CD4-positive, alpha-beta T cell treated with Interleukin-15 for 1 hour (primary cell): ENCODE results near the gene ARL2BP.
A peak's percentile ranks its signal among the peaks of the same experiment; 100 is the strongest.

Experiments used
- DNase-seq: peaks from one replicate; pipeline ENCODE4 v3.0.0-alpha.2; 2020

The ARL2BP gene

DNA sequence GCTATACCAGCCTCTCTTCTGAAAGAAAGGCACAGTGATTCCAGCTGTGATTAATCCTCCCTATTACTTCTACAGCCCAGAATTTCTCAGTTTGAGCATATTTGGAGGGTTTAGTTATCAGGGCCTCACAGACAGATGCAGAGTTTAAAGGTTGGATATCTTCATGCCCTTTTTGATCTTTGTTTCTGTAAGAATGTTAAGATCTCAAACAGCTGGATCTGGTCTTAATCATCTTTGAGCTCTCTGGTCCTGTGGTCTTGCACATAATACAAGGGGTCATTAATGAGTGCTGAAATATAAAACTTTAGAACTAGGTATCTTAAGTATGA is 9.1 kb upstream of the ARL2BP start:
- DNase-seq, result no peak

DNA sequence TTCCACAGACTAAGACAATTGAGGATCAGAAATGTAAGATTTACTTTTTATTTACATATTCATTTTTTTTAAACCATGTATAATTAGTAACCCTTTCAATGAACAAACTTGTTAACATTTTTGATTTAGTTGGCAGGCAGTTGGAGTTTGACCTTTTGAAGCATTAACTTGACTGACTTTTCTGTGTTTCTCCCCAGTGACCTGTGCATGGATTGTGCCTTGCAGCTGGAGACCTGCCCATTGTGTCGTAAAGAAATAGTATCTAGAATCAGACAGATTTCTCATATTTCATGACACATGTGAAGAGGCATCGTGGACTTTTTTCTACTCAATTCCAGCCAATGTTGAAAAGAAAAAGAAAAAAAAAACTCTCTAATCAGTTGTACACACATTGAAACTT is 6.4 kb upstream of the ARL2BP start:
- no peak for DNase-seq

DNA sequence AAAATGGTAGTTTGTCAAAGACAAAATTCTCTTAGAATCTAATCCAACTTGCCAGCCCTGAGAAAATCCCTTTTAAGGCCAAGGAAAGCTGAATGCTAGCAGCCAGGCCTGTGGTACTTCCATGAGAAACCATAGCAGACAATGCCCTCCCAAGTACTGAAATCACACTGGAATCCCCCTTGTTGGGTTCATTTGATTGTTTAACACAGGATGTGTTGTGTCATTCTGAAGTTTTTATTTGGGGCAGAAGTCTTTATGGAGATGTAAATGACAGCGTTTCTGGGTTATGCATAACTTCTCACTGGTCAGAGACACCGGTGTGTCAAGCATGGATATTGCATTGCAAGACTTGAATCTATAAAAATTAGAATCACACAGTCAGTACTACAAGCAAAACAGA is 6.0 kb upstream of the ARL2BP start:
- DNase-seq, result no peak

DNA sequence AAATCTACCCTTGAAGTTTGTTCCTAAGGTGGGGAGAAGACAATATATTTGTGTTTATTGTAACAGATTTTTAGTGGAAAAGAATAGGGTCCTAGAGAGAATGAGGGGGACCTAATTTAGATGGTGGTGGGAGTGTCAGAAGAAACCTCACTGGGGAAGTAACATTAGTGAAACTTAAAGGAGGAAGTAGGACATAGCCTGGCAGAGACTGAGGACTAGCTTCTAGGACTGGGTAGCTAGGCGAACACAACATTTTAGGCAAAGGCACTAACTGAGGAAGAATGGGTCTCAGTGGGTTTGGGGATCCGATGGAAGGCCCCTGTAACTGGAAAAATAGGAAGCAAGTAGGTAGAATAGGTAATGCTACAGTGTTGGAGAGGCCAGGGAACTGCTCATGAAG is 4.2 kb upstream of the ARL2BP start:
- DNase-seq, result no peak

DNA sequence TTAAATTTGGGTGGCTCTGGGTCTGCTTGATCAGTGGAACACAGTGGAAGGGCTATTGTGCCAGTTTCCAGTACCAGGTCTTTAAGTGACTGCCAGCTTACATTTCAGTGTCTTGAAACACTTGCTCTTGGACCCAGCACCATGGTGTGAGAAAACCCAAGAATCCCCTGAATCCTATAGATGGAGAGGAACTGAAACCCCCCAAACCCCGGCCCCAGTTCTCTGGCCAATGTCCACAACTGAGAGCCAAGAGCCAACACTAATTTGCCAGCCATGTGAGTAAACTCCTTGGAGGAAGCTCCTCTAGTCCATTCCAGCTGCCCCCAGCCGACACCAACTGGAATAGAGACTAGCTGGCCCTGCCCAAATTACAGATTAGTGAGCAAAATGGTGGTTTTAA is 2.4 kb upstream of the ARL2BP start:
- DNase-seq, result no peak

DNA sequence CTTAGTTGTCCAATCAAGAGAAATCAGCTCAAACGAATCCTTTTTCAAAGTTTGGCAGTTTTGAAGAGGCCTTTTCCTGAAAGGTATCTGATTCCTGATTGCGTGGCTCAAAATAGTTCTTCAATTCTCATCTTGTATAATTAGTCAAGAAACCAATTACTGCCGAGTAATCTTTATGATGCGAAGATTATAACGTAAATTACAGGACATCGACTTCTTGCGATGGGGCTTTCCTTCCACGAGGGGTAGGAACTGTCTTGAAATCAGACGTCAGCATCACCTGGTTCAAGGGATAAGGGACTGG is 644 bp upstream of the ARL2BP start:
- no peak for DNase-seq

DNA sequence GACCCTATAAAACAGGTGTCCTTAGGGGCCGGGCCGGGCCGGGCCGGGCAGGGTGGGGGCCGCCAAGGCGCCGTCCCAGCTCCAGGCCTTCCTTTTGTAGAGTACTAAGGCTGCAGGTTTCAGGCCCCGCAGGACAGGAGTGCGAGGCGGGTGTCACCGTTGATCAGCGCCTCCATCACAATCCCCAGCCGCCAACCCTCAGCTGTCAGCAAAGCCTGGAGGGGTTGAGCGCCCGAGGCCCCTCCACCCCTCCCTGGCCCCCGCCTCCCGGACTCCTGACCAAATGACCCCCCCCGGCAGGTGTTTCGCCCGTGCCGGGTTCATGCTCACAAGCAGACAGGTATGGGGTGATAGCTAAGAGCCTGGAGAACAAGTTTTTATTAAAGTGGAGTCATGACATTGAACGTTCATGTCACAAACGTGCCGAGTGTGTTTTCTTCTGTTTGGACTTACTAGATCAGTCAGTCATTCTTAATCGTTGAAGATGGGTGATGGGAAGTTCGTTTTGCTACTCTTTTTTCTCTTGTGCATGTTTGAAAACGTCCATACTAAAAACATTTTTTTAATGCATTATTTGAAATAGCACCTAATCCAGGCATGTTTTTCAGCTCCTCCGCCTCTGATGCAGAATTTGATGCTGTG is 534 bp downstream of the ARL2BP start:
- no peak for DNase-seq

DNA sequence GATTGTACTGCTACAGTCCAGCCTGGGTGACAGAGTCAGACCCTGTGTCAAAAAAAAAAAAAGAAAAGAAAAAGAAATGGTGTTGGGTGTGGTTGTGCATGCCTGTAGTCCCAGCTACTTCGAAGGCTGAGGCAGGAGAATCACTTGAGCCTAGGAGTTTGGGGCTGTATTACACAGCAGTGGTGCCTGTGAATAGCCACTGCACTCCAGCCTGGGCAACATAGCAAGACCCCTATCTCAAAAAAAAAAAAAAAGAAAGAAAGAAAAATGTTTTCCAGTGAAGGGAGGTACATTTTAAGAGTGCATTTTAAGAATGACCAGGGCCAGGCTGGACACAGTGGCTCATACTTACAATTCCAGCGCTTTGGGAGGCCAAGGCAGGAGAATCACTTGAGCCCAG is 6.3 kb downstream of the ARL2BP start:
- no peak for DNase-seq

DNA sequence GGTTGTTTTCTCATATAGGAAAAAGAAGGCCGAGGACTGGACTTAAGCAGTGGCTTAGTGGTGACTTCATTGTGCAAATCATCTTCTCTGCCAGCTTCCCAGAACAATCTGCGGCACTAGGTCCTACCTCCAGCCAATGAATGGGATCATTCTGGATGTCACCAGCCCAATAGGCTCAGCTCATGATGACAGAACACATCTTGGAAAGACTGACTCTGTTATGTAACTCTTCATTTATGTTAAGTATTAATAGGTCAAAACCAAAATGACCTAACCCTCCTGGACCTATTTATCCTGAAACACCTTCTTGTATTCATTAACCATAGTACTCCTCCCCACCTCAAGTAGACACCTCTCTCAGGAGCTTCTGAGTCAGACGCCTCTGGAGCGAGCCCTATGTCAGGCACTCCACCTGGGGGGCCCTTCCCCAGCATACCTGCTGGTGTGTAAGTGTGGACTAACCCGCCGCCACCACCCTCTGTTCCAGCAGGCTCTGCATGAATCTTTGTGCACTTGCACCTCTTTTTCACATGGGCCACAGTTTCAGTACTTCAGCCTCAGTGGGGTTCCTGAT is 7.2 kb downstream of the ARL2BP start:
- no peak for DNase-seq

DNA sequence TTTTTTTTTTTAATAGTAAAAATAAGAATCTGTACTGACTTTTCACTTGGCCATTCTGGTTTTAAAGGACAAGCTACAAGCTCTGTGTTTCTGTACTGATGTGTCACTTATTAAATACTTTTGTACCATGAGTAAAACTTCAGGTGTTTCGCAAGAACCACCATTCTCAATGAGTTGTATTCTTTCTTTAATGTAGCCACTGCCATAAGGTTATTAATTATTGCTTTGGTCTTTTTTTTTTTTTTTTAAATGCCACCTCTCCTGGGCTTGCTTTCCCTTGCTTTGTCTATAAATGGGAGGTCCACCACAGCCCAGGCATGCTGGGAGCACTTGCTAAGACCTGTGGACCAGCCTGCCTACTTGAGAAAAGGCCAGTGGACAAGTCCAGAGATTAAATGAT is 8.4 kb downstream of the ARL2BP start:
- DNase-seq, result no peak

DNA sequence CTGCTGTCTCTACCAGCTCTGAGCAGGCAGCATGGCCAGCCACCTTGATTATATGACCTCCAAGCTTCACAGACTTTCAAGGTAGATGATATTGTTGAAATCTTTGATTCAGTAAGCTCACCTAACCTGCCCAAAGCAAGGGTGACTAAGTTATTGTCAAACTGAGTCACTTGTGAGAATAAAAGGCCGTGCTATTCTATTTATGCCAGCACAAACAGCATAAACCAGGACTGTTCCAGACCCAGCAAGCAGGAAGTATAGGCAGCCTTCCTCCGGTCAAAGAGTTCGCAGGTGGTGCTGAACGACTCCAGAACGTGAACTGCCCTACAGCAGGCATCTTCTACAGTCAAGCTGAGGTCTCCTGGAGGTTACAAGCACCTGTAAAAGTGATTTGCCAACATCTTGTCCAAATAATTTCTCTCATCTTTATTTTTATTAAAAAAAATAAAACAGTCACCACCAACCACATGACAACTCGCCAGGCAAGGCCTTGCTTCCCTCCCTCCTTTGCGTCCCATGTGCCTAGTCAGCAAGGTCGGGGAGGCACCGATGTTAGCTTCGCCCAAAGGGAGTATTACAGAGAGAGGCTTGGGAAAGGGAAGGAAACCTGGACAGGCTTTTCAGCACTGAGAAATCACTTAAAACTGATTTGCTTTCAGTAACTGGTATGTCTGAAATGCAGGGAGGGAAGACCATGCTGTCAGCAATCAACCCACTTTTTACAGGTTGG is 10.8 kb downstream of the ARL2BP start:
- no peak for DNase-seq

DNA sequence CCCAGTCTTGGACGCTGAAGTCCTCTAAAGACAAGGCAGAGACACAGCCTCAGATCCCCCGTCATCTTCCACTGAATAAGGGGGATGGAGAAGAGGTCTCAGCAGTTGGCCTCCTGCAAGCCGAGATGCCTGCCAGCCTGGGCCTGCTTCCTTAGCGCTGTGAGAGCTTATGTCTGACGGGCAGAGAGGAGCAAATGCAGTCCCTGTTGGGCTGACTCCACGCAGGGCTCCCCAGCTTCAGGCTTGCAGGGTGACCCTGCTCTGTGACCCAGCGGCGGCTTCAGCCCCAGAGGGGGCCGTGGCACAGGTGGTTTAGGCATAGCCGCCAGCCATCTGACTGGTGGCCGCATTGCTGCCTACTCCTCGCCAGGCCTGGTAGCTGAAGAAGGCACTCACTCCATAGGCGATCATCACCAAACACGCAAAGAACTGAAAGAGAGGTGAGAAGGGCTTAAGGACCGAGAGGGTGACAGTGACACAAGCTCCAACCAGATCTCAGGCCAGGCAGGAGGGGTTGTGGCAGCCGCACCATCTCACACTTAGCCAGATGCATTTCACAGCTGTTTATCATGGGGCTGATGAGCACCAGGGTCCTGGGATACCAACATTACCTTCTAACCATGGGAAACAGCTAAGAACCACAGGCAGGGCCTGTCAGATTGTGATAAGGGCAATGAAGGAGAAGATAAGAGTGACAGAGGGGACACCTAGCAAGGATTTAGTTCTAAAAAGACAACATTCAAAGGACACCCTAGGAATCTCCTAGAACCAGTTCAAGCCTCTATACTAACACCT is 11.7 kb downstream of the ARL2BP start:
- no peak for DNase-seq

DNA sequence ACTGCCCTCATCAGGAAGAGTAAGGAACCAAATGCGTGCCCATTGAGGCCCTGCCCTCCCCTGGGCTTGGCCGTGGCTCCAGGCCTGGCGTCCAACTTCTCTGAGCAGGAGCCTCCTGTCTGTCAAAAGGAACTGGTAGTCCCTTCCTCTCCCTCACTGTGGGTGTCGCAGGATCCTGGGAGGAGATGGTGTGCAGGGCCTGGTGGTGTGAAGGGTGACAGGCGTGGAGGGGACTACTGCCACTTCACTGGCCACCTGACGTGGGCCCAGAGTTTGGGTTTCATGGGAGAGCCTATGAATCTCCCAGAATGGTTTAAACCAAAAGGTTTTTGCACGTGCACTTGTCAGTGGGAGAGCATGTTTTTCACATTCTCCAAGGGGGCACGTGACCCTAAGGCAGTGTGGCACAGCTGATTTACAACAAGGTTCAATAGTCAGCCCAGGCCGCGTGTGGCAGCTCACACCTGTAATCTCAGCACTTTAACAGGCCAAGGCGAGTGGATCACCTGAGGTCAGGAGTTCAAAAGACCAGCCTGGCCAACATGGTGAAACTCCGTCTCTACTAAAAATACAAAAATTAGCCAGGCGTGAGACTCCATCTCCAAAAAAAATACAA is 12.5 kb downstream of the ARL2BP start:
- no peak for DNase-seq

DNA sequence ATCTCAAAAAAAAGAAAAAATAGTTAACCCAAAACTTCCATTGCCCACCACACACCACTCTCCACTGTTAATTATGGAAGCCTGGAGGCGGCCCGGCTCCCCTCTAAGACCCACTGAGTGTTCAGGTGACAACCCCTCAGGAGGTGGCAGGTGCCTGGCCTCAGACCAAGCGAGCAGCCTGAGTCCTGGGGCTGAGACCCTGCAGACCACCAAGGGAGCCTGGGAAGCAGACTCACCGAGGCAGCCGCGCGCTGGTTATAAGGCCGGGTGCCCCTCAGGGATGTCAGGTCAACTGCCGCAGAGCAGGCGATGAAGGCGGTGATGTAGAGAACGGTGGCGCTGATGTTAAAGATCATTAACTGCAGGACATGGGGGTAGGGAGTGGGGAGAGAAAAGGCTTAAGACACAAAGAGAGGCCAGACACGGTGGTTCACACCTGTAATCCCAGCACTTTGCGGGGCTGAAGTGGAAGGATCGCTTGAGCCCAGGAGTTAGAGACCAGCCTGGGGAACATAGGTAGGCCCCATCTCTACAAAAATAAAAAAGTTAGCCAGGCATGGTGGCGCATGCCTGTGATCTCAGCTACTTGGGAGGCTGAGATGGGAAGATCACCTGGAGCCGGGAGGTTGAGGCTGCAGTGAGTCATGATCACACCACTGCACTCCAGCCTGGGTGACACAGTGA is 13.3 kb downstream of the ARL2BP start:
- DNase-seq, result no peak

DNA sequence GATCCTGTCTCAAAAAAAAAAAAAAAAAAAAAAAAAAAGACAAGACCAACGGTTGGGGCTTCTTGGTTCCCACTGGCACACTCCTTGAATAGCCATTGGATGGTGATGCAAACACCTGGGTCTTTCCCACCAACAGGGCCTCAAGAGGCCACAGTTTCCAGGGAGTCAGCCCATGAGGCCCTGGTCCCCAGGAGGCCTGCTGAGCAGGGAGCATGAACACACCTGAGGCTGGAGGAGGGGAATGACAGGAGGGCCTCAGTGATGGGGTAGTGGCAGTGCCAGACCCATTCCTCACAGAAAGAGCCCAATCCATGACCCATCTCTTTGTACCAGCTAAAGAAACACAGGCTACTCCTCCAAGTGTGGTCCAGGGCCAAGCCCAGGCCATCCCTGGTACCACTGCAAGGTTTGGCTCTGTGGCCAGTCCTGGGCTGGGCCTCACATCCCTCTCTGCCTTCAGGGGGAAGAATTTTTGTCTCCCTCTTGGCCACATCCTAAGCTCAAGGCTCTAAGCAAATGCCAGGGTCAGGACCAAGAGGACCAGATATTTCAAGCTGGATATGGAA is 13.9 kb downstream of the ARL2BP start:
- no peak for DNase-seq

DNA sequence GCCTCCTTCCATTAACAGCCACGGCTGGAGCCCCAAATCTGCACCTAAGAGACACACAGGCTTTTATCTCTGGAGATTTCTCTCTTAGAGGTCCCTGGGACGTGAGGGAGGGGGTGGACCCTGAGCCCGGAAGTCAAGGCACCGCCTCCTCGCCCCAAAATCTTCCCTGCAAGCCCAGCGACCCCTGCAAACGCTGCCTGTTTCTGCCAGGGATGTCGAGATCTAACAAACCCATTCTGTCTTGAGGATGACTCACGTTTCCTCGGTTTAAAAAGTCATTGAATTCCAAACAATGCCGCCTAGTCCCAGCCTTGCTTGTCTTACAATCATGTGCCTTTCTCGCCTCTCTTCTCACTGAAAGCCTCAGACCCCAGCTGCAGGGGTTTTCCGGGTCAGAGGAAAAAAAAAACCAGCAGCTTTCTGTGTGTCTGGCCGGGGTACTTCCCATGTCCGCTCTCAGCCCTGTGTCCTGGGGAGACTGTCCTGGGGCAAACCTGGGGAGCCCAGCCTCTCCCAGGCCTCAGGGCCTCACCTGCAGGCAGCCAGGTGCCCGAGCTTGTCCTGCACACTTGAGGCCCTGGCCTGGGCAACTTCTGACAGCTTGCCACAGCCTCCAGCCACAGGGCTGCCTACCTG is 15.4 kb downstream of the ARL2BP start:
- peak; percentile 23 for DNase-seq

DNA sequence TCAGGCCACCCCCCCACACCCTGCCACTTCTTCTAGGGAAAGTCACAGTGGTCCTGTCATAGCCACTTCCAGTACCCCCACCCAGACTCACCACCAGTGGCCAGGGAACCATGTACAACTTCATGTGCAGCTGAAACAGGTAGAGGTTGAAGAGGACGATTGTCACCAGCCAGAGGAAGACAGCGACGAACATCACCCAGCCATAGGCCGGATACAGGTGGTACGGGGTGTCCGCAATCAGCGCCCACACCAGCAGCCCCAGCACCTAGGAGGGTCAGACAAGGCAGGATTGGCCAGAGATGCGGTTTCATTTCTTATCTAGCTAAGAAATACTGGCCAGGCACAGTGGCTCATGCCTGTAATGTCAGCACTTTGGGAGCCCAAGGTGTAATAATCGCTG is 16.7 kb downstream of the ARL2BP start:
- DNase-seq, result no peak

DNA sequence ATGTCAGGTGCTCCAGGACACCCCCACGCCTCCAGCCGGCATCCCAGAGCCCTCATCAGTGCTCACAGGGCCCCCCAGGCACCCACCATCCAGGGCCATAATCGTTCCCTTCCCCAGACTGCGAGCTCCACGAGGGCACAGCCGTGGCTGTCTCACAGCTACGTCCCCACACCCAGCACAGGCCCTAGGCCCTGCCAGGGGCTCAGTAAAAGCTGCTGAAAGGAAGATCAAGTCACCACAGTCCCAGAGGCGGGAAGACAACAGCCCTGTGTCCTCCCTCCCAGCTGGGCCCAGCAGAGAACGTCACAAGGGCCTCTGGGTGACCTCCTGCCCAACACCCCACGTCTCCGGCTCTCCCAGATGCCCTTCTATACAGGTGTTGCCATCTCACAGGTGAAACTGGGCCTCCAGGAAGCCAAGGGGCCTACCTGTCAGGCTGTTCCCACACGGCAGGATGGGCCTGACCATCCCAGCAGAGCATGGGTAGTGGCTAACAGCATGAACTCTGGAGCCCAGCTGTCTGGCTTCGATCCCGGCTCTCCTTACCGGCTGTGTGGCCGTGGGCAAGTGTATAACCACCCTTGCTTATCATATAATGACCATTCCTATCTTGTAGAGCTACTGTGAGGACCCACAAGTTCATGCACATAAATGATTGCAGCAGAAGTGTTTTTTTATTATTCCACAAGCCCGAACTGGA is 17.9 kb downstream of the ARL2BP start:
- no peak for DNase-seq

DNA sequence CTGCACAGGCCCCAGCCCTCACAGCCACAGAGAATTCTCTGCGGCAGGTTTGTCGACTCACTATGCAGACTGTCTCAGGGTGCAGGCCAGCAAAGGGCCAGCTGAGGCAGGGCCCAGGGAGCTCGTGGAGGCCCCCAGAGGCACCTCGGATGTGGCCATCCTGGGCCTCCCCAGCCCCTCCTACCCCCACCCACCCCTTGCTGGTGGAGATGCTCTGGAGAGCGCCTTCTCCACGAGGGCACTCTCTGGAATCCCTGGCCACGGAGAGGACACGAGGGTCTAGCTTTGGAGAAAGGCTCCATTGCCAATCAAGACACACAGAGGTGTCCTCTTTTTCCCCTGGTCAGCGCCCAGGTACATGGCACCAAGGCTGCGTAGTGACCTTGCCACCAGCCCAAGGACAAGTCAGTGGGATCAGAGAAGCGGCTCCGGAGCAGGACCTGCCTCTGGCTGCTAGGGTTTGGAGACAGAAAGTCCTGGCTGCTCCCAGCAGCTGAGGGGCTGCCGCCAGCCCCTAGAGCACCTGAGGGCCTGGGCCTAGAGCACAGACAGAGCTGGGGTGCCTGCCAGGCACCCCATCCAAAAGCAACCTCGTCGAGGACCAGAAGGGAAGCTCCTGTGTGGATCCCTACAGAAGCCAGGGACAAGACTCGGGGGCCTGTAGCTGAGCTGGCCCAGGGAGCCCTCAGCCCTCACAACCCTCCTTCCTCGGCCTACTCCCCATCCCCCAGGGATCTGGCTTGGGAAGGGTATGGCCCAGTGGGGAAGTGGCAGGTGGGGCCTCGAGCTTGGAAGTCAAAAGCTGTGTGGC is 18.7 kb downstream of the ARL2BP start:
- DNase-seq, result no peak

DNA sequence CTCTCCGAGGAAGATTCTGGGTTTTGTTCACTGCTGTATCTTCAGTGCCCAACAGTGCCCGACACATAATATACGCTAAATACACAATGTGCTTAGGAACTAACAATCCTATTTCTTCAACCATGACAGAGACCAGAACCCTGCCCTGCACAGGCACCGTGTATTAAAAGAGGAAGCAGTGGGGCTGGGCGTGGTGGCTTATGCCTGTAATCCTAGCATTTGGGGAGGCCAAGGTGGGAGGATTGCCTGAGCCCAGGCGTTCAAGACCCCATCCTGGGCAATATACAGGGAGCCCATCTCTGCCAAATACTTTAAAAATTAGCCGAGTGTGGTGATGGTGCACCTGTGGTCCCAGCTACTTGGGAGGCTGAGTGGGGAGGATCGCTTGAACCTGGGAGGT is 19.3 kb downstream of the ARL2BP start:
- DNase-seq, result no peak

DNA sequence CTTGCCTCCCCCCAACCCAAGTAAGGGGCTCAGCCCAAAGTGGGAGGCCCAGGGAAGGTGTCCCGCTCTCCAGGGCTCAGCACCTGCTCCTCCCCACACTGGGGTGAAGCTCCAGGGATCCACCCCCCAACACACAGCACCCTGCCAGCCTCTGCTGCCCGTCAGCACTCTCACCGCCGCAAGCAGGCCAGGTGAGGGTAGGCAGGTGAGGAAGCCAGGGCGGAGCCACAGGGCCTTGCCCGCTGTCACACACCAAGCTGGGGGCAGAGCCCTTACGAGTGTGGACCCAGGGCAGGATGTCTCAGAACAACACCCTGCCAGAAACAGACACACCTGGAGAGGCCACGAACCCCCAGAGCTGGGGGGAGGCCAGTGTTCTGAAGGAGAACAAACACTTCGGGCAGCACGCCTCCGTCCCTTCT is 19.9 kb downstream of the ARL2BP start:
- DNase-seq, result no peak
